Cardiac fibroblast (primary cell): ENCODE results near the gene NKIRAS1.
A peak's percentile ranks its signal among the peaks of the same experiment; 100 is the strongest.

Experiments used
- DNase-seq, 2 donors: peaks; one replicate each; pipeline versions ENCODE4 v3.0.0 to v3.0.0-alpha.2; 2010; ENCODE audit warnings: low read depth in 2 of 2
- H3K4me3 ChIP-seq, 2 donors: replicated peaks in 1 of 2; 1 replicate in 1 of 2; 2 replicates in 1 of 2; pipeline ENCODE4 v1.5.1; 2011; ENCODE audit warnings: low read depth in 2 of 2, low read length in 2 of 2, mild to moderate bottlenecking in 2 of 2, moderate library complexity in 1 of 2
- TF ChIP-seq, protein P1 (sequence below): IDR thresholded peaks from one replicate; pipeline ENCODE4 v1.5.1; 2011; ENCODE audit warnings: low read depth, mild to moderate bottlenecking, low read length, inconsistent platforms

The NKIRAS1 gene

DNA sequence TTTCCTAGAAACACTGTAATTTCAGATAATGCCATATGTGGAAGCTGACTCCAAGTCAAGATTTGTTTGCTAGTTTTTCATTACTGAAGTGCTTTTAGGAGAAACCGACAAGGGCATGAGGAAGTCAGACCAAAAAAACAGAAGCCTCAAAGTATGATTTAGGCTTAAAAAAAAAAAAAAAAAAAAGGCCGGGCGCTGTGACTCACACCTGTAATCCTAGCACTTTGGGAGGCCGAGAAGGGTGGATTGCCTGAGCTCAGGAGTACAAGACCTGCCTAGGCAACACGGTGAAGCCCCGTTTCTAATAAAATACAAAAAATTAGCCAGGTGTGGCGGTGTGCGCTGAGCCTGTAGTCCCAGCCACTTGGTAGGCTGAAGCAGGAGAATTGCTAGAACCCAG is 11.7 kb upstream of the NKIRAS1 start:
- no peak overlapping the region for H3K4me3 ChIP-seq
- peak in 1 of 2 donors; percentile 10 for DNase-seq
- TF ChIP-seq, protein P1, sequence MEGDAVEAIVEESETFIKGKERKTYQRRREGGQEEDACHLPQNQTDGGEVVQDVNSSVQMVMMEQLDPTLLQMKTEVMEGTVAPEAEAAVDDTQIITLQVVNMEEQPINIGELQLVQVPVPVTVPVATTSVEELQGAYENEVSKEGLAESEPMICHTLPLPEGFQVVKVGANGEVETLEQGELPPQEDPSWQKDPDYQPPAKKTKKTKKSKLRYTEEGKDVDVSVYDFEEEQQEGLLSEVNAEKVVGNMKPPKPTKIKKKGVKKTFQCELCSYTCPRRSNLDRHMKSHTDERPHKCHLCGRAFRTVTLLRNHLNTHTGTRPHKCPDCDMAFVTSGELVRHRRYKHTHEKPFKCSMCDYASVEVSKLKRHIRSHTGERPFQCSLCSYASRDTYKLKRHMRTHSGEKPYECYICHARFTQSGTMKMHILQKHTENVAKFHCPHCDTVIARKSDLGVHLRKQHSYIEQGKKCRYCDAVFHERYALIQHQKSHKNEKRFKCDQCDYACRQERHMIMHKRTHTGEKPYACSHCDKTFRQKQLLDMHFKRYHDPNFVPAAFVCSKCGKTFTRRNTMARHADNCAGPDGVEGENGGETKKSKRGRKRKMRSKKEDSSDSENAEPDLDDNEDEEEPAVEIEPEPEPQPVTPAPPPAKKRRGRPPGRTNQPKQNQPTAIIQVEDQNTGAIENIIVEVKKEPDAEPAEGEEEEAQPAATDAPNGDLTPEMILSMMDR, result no peak

DNA sequence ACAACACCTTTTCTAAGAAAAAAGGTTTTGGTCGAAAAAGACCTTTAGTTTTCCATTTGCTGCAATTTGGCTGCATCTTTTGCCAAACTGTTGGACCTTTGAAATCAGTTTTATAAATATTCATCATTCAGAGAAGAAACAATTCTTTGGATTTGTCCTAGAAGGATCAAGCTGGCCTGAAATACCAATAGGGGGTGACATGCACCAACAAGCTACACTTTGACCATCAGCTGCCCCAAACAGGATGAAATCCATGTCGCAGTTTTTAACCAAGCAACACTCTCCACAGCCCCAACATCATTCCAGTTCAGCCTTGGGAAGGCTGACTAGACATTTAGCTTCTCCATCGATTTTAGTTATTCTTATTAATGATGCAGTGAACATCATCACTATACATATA is 9.9 kb upstream of the NKIRAS1 start:
- DNase-seq, result peak in 1 of 2 donors; percentile 22
- no peak overlapping the region for H3K4me3 ChIP-seq
- TF ChIP-seq, protein P1, result no peak

DNA sequence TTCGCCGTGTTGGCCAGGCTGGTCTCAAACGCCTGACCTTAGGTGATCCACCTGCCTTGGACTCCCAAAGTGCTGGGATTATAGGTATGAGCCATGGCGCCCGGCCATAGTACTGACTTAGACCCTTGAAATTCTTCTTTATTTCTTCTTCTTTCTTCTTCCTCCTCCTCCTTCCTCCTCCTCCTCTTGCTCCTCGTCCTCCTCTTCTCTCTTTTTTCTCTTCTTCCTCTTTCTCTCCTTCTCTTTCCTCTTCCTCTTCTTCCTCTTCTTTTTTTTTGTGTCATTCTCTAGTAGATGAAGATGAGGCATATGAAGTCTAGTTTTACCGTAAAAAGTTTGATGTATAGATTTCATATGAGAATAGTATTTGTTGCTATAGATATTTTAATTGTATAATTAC is 9.5 kb upstream of the NKIRAS1 start:
- DNase-seq, result no peak
- H3K4me3 ChIP-seq, result no peak overlapping the region
- TF ChIP-seq, protein P1, result no peak

DNA sequence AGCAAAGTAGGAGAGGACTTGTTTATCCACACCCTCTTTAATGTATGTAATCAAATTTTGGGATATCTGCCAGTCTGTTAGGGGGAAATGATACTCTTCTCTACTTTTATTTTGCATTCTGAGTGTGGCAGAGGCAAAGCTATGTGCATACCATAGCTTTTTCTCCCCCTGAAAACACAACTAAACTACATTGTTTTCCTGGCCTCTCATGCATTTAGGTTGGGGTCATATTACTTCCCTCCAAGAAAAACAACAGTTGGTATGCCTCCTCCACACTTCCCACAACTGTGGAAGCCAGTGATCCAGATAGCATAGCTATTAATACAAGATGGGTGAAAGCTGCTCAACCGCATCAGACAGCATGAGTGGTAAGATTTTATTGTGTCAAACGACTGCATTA is 7.0 kb upstream of the NKIRAS1 start:
- TF ChIP-seq, protein P1, result no peak
- DNase-seq, result peak; percentile 46 to 85

DNA sequence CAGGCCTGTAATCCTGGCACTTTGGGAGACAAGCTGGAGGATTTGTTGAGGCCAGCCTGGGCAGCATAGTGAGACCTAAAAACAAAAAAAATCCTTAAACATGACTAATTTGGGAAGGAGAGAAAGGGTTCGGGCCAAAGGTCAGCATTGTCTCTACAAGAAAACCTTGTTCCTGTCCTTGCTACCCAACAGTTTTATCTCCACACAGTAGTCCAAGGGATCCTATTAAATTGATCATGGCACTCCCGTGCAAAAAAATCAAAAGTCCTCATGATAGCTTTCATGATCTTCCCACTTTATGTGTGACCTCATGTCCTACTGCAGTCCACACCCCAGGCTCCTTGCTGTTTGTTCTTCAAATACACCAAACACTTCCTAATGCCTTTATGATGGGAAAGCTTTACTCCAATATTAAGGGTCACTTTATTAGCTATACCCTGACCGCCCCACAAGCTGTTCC is 4.3 kb upstream of the NKIRAS1 start:
- DNase-seq, result peak in 1 of 2 donors; percentile 27
- TF ChIP-seq, protein P1, result no peak
- H3K4me3 ChIP-seq, result no peak overlapping the region

More for the DNA sequence above, 7.0 kb upstream of the NKIRAS1 start:
- H3K4me3 ChIP-seq, result no peak overlapping the region

DNA sequence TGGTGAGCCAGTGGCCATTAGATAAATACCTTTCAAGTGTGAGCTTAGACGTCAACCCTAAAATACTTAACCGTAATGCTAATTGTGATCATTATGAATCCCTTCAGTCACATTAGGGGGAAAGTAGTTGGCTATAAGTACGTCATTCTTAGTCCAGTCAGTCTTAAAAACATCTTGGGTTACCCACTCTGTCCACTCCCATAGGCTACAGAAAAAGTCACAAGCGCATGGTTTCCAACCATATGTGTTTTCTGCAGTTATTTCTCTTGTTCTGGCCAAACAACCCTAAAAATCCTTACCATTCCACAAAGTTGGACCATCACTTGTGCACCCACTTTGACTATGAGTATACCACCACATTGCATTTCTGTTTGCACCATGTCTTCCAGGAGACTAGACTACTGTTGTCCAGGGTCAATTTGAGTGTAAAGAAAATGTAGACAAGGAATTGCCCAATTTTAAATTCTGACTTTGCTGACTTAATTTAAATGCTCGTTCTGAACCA is 3.4 kb upstream of the NKIRAS1 start:
- TF ChIP-seq, protein P1, result no peak
- H3K4me3 ChIP-seq, result no peak overlapping the region
- no peak for DNase-seq

DNA sequence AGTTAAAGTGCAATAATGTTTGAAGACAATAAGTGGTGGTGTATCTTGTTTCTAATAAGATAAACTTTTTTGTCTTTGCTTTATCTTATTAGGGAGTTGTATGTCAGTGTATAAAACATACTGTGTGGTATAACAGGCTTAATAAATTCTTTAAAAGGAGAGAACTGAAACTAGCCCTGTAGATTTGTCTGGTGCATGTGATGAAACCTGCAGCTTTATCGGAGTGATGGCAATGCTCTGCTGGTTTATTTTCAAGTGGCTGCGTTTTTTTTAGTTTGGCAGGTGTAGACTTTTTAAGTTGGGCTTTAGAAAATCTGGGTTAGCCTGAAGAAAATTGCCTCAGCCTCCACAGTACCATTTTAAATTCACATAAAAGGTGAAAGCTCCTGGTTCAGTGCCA is 2.8 kb upstream of the NKIRAS1 start:
- H3K4me3 ChIP-seq, result no peak overlapping the region
- TF ChIP-seq, protein P1, result no peak
- no peak for DNase-seq

DNA sequence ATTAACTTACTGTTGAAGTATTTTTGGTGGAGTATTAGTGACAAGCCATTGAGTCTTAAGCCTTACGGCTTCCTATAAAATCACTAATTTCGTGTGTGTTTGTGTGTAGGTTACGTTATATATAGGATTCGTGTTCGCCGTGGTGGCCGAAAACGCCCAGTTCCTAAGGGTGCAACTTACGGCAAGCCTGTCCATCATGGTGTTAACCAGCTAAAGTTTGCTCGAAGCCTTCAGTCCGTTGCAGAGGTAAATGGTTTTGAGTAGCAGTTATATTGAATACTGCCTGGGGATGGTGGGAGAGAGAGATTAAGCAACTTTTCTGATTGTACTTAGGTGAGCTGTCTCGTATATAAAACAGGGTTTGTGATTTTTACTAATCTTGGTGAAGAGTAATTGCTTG is 1.5 kb upstream of the NKIRAS1 start:
- H3K4me3 ChIP-seq, result peak overlapping the region; percentile 95 to 96
- DNase-seq, result peak in 1 of 2 donors; percentile 2

DNA sequence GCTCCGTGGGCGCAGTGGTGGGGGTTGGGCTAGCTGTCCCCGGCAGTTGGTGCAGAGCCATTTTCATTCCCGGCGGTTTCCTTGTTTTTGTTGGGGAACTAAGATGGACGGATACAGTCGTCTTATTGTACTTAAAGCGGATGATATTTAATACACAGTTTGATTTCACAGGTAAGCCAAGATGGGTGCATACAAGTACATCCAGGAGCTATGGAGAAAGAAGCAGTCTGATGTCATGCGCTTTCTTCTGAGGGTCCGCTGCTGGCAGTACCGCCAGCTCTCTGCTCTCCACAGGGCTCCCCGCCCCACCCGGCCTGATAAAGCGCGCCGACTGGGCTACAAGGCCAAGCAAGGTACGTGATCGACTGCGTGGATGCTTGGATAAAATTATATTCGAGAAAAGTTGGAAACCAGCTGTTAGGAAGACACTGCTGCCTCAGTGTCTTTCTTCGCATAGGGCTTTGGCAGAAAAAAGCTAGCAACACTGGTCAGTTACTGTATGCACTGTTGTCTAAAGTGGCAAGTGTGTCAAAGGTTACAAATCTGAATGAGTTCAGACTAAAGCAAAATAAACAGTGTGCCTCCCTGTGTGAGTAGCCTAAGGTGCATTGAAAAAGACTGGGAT is 1.0 kb upstream of the NKIRAS1 start:
- H3K4me3 ChIP-seq, result peak overlapping the region; percentile 95 to 96
- DNase-seq, result peak in 1 of 2 donors; percentile 6
